ENCODE results near the gene FAM90A26. TPM values are rescaled to one million over a fixed set of nuclear protein-coding genes. Genes with fewer than 3 reads are reported as not detected.
"Not testable (repeated sequence)": the region's sequence is repeated elsewhere in the genome, so short reads cannot be mapped to it uniquely, and the experiment has no call there.

Gene FAM90A26
- total RNA-seq, 2 donors from 2014 or later, result not detected

DNA sequence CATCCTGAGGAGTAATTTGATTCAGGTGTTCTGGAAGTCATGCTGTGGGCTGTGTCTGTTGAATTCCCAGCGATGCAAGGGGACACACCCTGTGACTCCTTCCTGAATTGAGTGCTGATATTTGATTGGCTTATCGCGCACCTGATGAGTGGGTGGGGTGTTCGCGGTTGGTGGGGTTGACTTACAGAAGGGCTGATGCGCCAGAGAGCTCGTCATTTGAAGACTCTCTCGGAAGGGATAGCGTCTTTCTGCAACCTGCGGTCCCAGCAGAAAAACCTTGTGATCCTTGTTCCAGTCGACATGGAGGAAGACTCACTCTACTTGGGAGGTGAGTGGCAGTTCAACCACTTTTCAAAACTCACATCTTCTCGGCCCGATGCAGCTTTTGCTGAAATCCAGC lies 49.6 kb downstream of the FAM90A26 start, which contains the start of gene USP17L12:
Gene USP17L12 (plus strand): TSS at position 301 of the 400 bp plus-strand sequence. CDS start 0 bp downstream, at position 301.
- H3K4me3 Mint-ChIP-seq; H3K27ac Mint-ChIP-seq; H3K27me3 Mint-ChIP-seq; H3K4me1 Mint-ChIP-seq; DNase-seq; ATAC-seq; H3K36me3 Mint-ChIP-seq (ENCODE audit: low read depth); H3K9me3 ChIP-seq (ENCODE audit: control insufficient read depth, low read length, poor library complexity, severe bottlenecking): not testable (repeated sequence)

- not testable (repeated sequence) for H3K9me3 ChIP-seq (ENCODE audit: control insufficient read depth, low read length, poor library complexity, severe bottlenecking); H3K36me3 Mint-ChIP-seq (ENCODE audit: low read depth); H3K27me3 Mint-ChIP-seq; DNase-seq; H3K4me3 Mint-ChIP-seq; ATAC-seq; H3K27ac Mint-ChIP-seq; H3K4me1 Mint-ChIP-seq
Observed at GRCh38 chr4:9224596-9224995, 54.4 kb downstream of the FAM90A26 start, which contains the start of gene USP17L13. Gene USP17L13 (plus strand): TSS chr4:9224896. CDS start chr4:9224896, 0 bp downstream.

Other genes with a start within 250 kb of the FAM90A26 start
- not detected for gene USP17L10, start 40.2 kb downstream of the FAM90A26 start, total RNA-seq
- not detected for gene USP17L11, start 45.0 kb downstream of the FAM90A26 start, total RNA-seq
- not detected for gene USP17L12, start 49.7 kb downstream of the FAM90A26 start, total RNA-seq
- not detected for gene USP17L13, start 54.5 kb downstream of the FAM90A26 start, total RNA-seq
- gene USP17L15, start 64.0 kb downstream of the FAM90A26 start, total RNA-seq, result not detected
- gene USP17L17, start 73.5 kb downstream of the FAM90A26 start, total RNA-seq, result not detected
- not detected for gene USP17L18, start 78.2 kb downstream of the FAM90A26 start, total RNA-seq
- not detected for gene USP17L19, start 83.0 kb downstream of the FAM90A26 start, total RNA-seq
- not detected for gene USP17L20, start 87.7 kb downstream of the FAM90A26 start, total RNA-seq
- not detected for gene USP17L21, start 92.5 kb downstream of the FAM90A26 start, total RNA-seq
- under 1 TPM in 1 of 2 donors, not detected in 1; 0.26 TPM for gene USP17L22, start 97.2 kb downstream of the FAM90A26 start, total RNA-seq
- not detected for gene USP17L24, start 154.8 kb downstream of the FAM90A26 start, total RNA-seq
- not detected for gene USP17L25, start 159.5 kb downstream of the FAM90A26 start, total RNA-seq
- gene USP17L26, start 164.2 kb downstream of the FAM90A26 start, total RNA-seq, result not detected
- gene USP17L5, start 169.0 kb downstream of the FAM90A26 start, total RNA-seq, result not detected
- gene USP17L27, start 173.7 kb downstream of the FAM90A26 start, total RNA-seq, result not detected
- gene USP17L28, start 178.5 kb downstream of the FAM90A26 start, total RNA-seq, result not detected
- gene USP17L29, start 183.2 kb downstream of the FAM90A26 start, total RNA-seq, result not detected
- gene USP17L30, start 192.7 kb downstream of the FAM90A26 start, total RNA-seq, result not detected

All from T-helper 17 cell (primary cell).